HG02973 (cell line): Measurements from ENCODE around the gene ZBTB40.

Experiments
- ATAC-seq: cut with Tn5 transposase; IDR thresholded peaks from one replicate; pipeline ENCODE4 v1.9.1; 2021; ENCODE audit warnings: moderate library complexity; ENCODE audit not compliant: unreplicated experiment

ZBTB40 gene, protein sequence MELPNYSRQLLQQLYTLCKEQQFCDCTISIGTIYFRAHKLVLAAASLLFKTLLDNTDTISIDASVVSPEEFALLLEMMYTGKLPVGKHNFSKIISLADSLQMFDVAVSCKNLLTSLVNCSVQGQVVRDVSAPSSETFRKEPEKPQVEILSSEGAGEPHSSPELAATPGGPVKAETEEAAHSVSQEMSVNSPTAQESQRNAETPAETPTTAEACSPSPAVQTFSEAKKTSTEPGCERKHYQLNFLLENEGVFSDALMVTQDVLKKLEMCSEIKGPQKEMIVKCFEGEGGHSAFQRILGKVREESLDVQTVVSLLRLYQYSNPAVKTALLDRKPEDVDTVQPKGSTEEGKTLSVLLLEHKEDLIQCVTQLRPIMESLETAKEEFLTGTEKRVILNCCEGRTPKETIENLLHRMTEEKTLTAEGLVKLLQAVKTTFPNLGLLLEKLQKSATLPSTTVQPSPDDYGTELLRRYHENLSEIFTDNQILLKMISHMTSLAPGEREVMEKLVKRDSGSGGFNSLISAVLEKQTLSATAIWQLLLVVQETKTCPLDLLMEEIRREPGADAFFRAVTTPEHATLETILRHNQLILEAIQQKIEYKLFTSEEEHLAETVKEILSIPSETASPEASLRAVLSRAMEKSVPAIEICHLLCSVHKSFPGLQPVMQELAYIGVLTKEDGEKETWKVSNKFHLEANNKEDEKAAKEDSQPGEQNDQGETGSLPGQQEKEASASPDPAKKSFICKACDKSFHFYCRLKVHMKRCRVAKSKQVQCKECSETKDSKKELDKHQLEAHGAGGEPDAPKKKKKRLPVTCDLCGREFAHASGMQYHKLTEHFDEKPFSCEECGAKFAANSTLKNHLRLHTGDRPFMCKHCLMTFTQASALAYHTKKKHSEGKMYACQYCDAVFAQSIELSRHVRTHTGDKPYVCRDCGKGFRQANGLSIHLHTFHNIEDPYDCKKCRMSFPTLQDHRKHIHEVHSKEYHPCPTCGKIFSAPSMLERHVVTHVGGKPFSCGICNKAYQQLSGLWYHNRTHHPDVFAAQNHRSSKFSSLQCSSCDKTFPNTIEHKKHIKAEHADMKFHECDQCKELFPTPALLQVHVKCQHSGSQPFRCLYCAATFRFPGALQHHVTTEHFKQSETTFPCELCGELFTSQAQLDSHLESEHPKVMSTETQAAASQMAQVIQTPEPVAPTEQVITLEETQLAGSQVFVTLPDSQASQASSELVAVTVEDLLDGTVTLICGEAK

DNA sequence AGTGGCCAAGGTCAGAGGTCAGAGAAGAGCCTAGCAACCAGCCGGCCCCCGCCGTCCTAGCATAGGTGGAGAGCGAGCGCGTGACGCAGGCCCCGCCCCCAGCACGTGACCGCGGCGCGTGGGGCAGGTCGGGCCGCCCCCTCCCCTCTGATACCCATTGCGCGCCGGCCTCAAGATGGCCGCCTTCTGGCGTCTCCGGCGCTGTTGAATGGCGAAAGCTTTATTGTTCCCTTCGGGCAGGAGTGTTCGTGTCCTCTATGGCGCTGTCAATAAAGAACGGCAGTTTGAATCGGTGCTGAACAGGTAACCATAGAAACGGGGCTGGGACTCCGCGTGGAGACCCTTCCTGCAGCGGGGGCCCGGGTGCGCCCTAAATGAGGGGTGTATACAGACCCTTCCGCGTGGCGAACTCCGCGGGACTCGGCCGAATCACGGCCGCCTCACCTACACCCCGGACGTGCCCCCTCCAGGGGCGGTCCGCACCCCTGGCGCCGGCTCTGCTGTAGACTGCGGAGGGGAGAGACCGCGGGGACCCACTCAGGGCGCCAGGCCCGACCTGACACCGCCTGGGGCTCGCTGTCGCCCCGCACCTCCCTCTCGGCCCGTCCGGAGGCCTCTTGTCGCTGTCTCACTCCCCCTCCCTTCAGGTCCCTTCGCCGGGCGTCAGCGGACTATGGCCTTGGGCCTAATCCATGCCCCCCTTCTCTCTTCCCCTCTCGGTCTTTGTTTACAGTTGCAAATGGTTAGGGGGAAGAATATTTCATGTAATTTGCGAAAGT lies at the start of gene ZBTB40:
Gene ZBTB40 (plus strand): TSS at position 150 of the 779 bp plus-strand sequence. CDS start 38,098 bp downstream, outside the sequence.
- ATAC-seq: peak; percentile 69

DNA sequence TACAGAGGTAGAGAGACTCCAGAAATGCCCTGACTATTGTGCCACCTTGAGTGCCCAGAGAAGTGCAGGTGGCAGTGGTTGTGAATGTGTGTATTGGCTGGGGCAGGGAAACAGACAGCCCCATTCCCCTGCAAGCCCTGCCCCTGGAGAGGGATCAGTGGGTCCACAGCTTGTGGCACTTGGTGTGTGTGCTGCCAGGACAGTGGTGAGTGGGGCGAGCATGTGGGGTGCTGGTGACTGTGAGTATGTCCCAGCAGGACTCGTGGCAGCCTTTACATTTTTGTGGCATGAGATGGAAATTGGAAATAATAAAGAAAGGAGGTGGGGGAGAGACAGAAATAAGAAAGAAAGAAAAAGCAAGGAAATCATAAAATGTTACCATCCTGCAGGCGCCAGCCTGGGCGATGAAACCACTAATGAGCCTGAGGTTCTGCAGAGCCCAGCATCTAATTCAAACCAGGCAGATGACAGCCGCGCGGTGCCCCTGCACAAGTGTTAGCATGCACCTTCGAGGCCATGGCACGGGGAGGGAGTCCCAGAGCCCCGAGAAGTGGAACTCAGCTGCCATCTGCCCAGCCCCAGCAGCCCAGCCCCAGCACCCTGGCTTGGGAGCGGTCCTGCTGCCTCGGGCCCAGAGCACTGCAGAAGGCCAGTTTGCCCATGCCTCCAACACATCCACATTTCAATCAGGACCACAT lies 49.1 kb upstream of the ZBTB40 start:
- ATAC-seq: no peak

DNA sequence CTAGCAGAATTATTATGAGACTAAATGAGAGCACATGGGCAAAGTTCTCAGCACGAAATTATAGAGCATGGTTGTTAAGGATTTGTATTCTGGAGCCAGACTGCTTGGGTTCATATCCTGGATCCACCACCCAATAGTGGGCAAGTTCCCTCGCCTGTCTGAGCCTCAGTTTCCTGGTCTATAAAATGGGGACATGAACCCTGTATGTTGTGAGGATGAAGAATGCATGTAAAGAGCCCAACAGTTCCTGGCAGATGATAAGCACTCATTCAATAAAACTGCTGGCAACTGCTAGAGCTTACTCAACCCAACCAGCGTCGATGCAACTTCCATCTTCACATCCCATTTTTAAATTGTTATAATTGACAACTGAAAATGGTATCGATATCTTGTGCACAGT lies 47.2 kb upstream of the ZBTB40 start:
- no peak for ATAC-seq

DNA sequence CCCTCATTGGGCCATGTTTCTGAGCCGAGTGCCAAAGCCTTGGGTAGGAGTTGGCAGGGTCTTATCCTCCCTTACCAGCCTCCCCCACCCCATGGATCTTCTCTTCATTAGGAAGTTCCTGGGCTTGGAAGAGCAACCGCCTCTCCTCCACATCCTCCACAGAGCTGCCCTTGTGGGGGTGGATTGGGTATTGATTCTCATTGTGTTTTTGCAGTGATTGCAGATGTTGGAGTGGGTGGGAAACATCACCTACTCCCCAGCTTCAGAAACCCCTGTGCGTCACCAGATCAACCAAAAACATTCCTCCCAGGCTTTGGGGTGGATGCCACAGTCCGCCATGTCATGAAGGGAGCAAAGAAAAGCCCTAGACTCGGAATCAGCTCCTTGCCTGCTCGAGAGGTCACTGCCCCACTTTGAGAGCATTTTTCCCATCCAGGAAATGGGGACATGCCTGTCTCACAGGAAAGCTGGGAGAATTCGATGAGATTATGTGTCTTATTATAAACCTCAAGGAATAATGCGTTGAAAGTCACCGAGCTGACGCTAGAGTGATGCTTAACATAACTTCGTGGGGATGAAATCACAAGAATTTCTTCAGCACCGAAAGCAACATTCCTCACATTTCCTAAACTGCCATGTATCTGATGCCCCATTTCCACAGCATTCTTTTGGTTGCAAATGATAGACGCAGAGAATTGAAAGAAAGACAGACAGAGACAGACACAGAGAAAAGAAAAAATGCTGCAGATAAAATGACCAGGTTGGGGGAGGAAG lies 44.7 kb upstream of the ZBTB40 start:
- ATAC-seq: no peak

DNA sequence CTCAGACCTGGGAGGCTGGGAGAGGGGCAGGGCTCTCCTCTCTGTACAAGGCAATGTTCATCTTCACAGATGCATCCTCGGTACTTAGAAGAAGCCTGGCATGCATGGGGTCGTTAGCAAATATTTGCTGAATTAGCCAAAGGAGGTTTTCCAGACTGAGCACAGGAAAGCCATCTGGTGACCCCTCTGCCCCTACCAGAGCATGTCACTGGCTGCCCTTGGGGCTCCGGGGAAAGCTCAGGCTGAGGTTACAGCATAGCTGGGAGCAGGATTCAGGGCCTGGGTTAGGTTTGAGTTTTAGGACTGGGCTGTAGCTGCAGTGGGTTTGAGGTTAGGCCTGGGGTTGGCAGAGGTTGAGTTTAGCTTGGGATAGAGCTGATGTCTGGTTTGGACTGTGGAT lies 43.4 kb upstream of the ZBTB40 start:
- ATAC-seq: no peak

DNA sequence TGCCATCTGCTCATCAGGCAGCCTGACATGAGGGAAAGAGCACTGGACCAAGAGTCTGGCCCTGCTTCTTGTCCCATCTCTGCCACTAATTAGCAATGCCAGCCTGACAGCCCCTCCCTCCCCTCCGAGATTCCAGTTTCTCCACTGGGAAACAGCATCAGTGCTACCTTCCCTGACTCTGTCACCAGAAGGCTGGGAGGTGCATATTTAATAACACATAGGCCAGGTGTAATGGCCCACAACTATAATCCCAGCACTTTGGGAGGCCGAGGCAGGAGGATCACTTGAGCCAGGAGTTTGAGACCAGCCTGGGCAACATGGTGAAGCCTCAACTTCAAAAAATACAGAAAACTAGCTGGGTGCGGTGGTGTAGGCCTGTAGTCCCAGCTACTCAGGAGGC lies 41.2 kb upstream of the ZBTB40 start:
- no peak for ATAC-seq

DNA sequence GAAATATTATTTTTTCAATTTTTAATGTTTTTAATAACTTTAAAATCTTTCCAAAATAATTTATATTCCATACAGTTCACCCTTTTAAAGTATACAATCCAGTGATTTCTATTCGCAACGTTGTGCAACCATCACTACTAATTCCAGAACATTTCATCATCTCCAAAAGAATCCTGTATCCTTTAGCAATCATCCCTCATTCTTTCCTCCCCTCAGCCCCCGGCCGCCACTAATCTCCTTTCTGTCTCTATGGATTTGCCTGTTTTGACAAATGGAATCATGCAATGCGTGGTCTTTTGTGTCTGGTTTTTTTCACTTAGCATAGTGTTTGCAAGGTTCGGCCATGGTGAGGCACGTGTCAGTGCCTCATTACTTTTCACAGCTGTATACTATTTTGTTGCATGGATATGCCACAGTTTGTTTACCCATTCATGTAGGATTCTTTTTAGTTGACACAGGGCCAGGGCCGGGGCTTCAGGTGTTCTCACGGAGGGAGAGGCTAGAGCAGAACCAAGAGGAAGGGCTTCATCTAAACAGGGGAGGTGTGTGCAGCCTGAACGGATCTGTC lies 40.6 kb upstream of the ZBTB40 start:
- no peak for ATAC-seq

DNA sequence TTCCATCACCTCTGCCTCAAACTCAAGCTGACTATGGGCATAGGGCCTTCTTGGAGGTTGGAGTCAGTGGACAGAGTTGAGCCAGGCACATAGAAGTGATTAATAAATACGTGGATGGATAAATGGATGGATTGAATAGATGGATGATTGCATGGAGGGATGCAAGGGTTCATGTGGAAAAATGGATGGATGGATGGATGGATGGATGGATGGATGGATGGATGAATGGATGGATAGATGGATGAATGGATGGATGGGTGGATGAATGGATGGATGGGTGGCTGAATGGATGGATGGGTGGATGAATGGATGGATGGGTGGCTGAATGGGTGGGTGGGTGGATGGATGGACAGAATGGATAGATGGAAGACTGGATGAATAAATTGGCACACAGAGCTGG lies 40.1 kb upstream of the ZBTB40 start:
- no peak for ATAC-seq

DNA sequence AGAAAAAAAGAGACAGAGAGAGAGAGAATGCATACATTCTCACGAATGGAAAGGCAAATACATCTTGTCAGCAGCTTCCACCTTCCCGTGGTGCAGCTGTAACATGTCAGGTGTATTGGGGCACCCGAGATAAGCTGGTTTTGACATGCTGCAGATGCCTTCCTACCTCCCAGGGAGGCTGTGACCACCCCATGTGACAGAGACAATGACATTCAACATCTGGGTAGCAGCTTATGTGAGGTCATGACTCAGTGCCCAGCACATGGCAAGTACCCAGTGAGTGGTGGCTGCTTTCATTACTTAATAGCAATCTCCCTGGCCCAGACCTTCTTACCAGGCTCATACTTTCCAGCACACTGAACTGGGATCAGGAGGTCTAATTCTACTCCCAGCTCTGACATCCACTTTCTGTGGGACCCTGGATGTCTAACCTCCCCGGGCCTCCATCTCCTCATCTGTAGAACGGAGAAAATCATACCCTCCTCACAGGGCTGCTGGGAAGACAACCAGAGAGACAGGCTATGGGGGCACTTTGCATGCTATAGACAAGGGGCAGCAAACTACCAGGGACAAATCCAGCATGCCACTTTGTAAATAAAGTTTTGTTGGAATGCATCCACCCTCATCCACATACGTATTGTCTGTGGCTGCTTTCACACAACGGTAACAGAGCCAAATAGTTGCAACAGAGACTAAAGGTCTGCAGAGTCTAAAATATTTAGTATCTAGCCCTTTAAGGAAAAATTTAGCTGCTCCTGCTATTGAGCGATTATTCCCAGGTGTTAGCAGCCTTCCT lies 38.5 kb upstream of the ZBTB40 start:
- ATAC-seq: no peak

DNA sequence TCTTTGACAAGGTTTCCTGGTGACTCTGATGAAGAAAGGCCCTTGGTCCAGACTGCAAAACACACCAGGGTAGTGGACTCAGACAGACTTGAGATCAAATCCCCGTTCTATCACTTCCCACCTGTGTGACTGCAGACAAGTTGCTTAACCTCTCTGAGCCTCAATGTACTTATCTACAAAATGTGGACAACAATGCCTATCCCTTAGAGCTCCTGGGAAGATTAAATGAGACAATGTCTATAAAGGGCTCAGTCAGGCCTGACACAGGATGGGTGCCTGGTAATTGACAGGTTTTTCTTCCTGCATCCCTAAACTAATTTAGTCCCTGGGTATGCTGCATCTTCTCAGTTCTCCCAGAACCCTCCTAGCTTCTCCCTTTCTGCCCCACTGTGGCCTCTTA lies 37.9 kb upstream of the ZBTB40 start:
- no peak for ATAC-seq

DNA sequence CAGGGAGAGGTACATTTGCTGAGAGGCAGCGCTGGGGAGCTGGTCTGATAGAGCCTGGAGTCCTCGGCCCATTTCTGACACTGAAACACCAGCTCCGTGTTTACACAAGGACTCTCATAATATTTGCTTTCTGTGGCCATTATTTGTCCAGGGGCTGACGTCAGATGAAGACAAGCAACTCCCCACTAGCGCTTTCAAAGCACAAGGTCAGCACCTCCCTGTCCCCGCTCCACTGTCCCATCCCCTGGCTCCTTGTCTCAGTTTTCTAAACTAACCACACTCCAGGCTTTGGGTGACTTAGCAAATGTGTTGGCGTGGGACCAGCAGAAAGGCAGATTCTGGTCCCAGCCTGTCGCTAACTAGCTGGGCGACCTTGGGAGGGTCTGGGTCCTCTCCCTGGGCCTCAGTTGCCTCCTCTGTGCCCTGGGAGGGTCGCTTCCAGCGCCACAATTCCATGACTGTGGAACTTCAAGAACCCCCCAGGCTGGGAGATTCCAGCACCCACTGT lies 37.4 kb upstream of the ZBTB40 start:
- no peak for ATAC-seq

DNA sequence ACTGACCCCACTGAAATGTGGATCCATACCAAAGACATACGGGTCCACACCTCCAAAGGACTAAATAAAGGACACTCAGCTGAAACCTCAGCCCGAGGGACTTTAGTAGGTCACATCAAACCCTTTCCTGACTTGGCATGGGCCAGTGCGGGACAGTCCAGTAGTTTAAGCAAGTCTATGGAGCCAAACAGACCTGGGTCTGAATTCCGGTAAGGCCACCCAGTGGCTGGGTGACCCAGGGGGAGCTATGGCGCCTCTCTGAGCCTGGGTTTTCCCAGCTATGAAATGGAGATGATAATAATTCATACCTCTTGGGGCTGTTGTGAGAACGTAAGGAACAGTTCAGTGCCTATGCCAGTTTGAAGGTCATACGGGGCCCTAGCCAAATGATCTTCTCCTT lies 36.2 kb upstream of the ZBTB40 start:
- no peak for ATAC-seq

DNA sequence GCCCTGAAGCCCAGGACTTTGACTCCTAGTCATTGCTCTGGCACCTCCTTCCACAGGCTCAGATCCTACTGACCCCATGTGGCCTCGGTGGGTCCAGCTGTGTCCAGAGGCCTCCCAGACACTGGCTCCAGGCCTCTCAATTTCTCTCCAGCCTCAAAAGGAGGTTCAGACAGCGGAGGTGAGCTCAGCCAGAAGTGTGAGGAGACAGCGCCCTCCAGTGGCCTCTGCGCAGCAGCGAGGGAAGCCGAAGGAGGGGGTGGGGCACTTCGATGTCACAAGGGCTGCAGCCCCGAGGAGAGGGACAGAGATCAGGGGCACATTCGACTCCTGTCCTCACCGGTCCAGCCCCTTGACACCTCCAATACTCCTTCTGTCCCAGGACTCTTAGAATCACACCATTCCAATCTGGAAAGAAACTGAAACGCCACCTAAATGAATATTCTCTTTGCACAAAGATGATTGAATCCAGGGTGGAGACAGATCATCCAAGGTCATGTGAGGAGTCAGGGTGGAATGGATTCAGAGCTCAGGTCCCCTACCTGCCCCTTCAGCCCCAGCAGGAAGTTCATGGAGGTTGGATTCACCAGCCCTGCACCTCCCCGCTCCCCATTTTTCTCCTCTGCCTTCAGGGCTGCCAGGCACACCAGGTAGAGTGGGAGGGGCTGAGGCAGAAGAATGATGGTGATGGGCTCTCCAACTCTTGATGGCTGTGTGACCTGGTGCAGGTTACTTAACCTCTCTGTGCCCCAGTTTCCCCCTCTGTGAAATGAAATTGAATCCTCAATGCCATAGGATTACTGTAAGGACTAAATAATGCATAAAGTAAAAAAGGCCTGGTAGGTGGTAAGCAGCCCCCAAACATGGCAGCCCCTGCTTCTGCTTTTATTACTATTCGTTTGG lies 34.8 kb upstream of the ZBTB40 start:
- peak; percentile 46 for ATAC-seq

DNA sequence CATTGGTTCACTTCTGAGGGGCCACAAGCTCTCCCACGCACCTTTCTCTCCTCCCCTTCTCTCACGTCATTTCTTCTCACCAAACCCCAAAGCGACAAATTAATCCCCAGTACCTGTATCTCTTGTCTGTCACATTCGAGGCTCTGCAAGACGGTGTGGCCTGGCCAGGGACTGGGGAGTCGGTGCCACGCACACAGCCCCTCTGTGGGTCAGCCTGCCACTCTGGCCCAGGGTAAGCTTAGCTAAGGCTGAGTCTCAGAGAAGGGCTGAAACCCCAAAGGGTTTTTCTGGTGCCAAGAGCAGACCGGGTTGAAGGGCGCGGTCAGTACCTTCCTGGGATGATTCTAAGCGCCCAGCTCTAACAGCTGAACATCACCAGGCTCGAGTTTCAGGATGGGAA lies 34.2 kb upstream of the ZBTB40 start:
- no peak for ATAC-seq

DNA sequence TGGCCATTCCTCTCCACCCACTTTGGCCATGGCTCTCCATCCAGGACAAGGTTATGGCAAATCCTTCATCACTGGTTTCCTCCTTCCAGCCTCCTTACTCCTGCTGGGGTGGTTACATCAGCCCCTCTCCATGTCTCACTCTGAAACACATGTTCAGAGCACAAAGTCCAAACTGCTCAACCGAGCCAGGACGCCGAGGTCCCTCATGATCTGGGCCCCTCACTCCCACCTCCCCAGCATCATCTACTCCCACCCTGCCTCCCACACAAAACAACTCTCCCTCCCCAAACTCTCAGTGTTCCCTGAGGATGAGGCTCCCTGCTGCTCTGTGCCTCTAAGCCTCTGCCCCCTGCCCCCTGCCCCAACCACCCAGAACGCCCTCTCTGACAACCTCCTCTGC lies 33.3 kb upstream of the ZBTB40 start:
- ATAC-seq: no peak

DNA sequence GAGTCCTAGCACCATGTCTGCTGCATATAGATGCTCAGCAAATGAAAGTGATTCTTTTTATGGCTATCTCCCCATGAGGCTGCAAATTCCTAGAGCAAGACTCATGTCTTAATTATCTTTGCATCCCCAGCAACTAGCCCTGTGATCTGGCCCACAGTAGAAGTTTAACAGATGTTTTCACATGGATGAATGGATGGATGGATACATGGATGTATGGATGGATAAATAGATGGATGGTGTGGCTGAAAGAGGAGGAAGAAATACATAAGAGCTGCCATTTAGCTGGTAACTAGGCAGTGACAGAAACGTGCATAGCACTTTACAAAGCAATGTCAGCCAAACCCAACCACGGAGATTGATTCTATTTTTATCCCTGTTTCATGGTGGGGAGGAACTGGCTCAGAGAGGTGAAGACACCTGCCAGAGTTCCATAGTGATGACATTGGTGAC lies 32.7 kb upstream of the ZBTB40 start:
- ATAC-seq: no peak
